Lung microvascular endothelial cell (primary cell): ENCODE results near the gene KEAP1. TPM values are rescaled to one million over a fixed set of nuclear protein-coding genes. Genes with fewer than 3 reads are reported as not detected.
"Not testable (repeated sequence)": the region's sequence is repeated elsewhere in the genome, so short reads cannot be mapped to it uniquely, and the experiment has no call there.

Experiments used
- DNase-seq, 2 donors: peaks; one replicate each; pipeline versions ENCODE4 v3.0.0 to v3.0.0-alpha.2; 2010; ENCODE audit warnings: low read depth in 2 of 2
- total RNA-seq: library from RNA; depleted of rRNA; stranded (reverse); fragments of >200 nt; gene quantifications from 2 replicates; pipeline ENCODE4 v1.2.1, GENCODE V29; 2014

The KEAP1 gene
- total RNA-seq: 61.9 and 87.7 TPM in 2 replicates

- peak; percentile 32 to 60 for DNase-seq
Observed at GRCh38 chr19:10503002-10503789, at the start of gene KEAP1. TSS of gene KEAP1 (minus strand) at chr19:10503356. CDS start at chr19:10500033, 3,323 bp downstream.

- DNase-seq: no peak
Observed at GRCh38 chr19:10552510-10553053, 49.4 kb upstream of the KEAP1 start.

- DNase-seq: peak in 1 of 2 donors; percentile 42
Observed at GRCh38 chr19:10551698-10552301, 48.6 kb upstream of the KEAP1 start.

- DNase-seq: not testable (repeated sequence)
Observed at GRCh38 chr19:10551006-10551405, 47.9 kb upstream of the KEAP1 start.

- no peak for DNase-seq
Observed at GRCh38 chr19:10550336-10550735, 47.2 kb upstream of the KEAP1 start.

- no peak for DNase-seq
Observed at GRCh38 chr19:10549733-10550132, 46.6 kb upstream of the KEAP1 start.

GRCh38 chr19:10548746-10549276, 45.7 kb upstream of the KEAP1 start:
- no peak for DNase-seq

- no peak for DNase-seq
Observed at GRCh38 chr19:10546817-10547216, 43.7 kb upstream of the KEAP1 start.

- DNase-seq: no peak
Observed at GRCh38 chr19:10544753-10545251, 41.6 kb upstream of the KEAP1 start.

GRCh38 chr19:10544242-10544752, 41.1 kb upstream of the KEAP1 start:
- DNase-seq: no peak

- peak; percentile 41 to 52 for DNase-seq
Observed at GRCh38 chr19:10543420-10544241, 40.5 kb upstream of the KEAP1 start, which contains the start of gene ATG4D. TSS of gene ATG4D (plus strand) at chr19:10543904. CDS start at chr19:10544091, 187 bp downstream.

- DNase-seq: no peak
Observed at GRCh38 chr19:10543059-10543419, 39.9 kb upstream of the KEAP1 start.

GRCh38 chr19:10539016-10539415, 35.9 kb upstream of the KEAP1 start:
- DNase-seq: not testable (repeated sequence)

- no peak for DNase-seq
Observed at GRCh38 chr19:10538204-10538983, 35.2 kb upstream of the KEAP1 start.

GRCh38 chr19:10537668-10538067, 34.5 kb upstream of the KEAP1 start:
- DNase-seq: no peak

GRCh38 chr19:10535613-10536012, 32.5 kb upstream of the KEAP1 start:
- no peak for DNase-seq

- peak in 1 of 2 donors; percentile 59 for DNase-seq
Observed at GRCh38 chr19:10533646-10534386, 30.7 kb upstream of the KEAP1 start.

GRCh38 chr19:10532457-10532856, 29.3 kb upstream of the KEAP1 start:
- no peak for DNase-seq

GRCh38 chr19:10526887-10527286, 23.7 kb upstream of the KEAP1 start:
- not testable (repeated sequence) for DNase-seq

GRCh38 chr19:10525636-10526035, 22.5 kb upstream of the KEAP1 start:
- no peak for DNase-seq
